Caco-2 (cell line): ENCODE results near the gene GOLGA7B. TPM values are rescaled to one million over a fixed set of nuclear protein-coding genes. Genes with fewer than 3 reads are reported as not detected.

Source experiments
- BruUV-seq: library from RNA; stranded (reverse); fragments of 400-500 nt; replicated peaks from 2 replicates; lab custom pipeline; 2021; lab: Mats Ljungman, UMichigan
- CTCF ChIA-PET: fragments of 300-600 bp; sonication (Branson Sonifier 250); formaldehyde crosslinking; loops from one replicate; lab custom pipeline; 2022; ENCODE audit warnings: antibody characterized with exemption; lab: Charles Lee
- POLR2A ChIA-PET: fragments of 300-600 bp; sonication (Branson Sonifier 250); formaldehyde crosslinking; loops from one replicate; lab custom pipeline; 2022; ENCODE audit warnings: antibody characterized with exemption; lab: Charles Lee
- DNase-seq, 2 experiments: peaks; one replicate each; pipeline versions ENCODE4 v3.0.0 to v3.0.0-alpha.2; 2020 to 2022
- H3K27me3 ChIP-seq: replicated peaks from 2 replicates; pipeline ENCODE4 v1.6.0; 2011; ENCODE audit warnings: low read length; ENCODE audit not compliant: control insufficient read depth, insufficient read depth
- H3K36me3 ChIP-seq: 2 replicates; pipeline ENCODE4 v1.5.1; 2011; ENCODE audit warnings: low read length; ENCODE audit not compliant: control insufficient read depth, insufficient read depth
- H3K4me1 ChIP-seq: fragments of 250-450 bp; sonication (Bioruptor Pico); 2 replicates; pipeline ENCODE4 v1.5.1; 2020; ENCODE audit warnings: mild to moderate bottlenecking
- H3K4me3 ChIP-seq: 2 replicates; pipeline ENCODE4 v1.5.1; 2011; ENCODE audit warnings: low read depth, mild to moderate bottlenecking, control low read depth, low read length
- H3K9me3 ChIP-seq: fragments of 250-450 bp; sonication (Bioruptor Pico); 2 replicates; pipeline ENCODE4 v1.5.1; 2020; ENCODE audit warnings: mild to moderate bottlenecking, moderate library complexity
- H3K27ac Mint-ChIP-seq: one replicate; pipeline ENCODE4 v1.8.0; 2022; ENCODE audit warnings: mixed read lengths; ENCODE audit not compliant: unreplicated experiment
- H3K27me3 Mint-ChIP-seq: one replicate; pipeline ENCODE4 v1.8.0; 2022; ENCODE audit warnings: mixed read lengths; ENCODE audit not compliant: insufficient read depth, unreplicated experiment
- H3K36me3 Mint-ChIP-seq: one replicate; pipeline ENCODE4 v1.8.0; 2022; ENCODE audit warnings: mild to moderate bottlenecking, mixed read lengths; ENCODE audit not compliant: insufficient read depth, unreplicated experiment
- H3K4me1 Mint-ChIP-seq: one replicate; pipeline ENCODE4 v1.8.0; 2022; ENCODE audit warnings: low read depth, mixed read lengths; ENCODE audit not compliant: unreplicated experiment
- H3K4me3 Mint-ChIP-seq: one replicate; pipeline ENCODE4 v1.8.0; 2022; ENCODE audit warnings: mild to moderate bottlenecking, moderate library complexity, mixed read lengths; ENCODE audit not compliant: unreplicated experiment
- H3K9me3 Mint-ChIP-seq: one replicate; pipeline ENCODE4 v1.8.0; 2022; ENCODE audit warnings: mixed read lengths; ENCODE audit not compliant: unreplicated experiment
- CTCF ChIP-seq, 2 experiments: fragments of 200-600 bp in 1 of 2; IDR thresholded peaks; 1 replicate in 1 of 2; 2 replicates in 1 of 2; pipeline versions ENCODE4 v1.5.1 to v1.8.0; 2011 to 2022; ENCODE audit warnings: antibody characterized with exemption in 1 of 2, control low read depth in 1 of 2, inconsistent platforms in 1 of 2, low read depth in 1 of 2, low read length in 1 of 2, mild to moderate bottlenecking in 1 of 2, moderate library complexity in 1 of 2; ENCODE audit not compliant: insufficient read depth in 1 of 2, severe bottlenecking in 1 of 2, unreplicated experiment in 1 of 2
- intact Hi-C: fragments of 100-400 bp; cut with micrococcal nuclease; formaldehyde crosslinking; loops from one replicate; pipeline ENCODE4 v1.10.0; 2022; ENCODE audit not compliant: unreplicated experiment
- total RNA-seq: library from RNA; stranded (reverse); gene quantifications from 2 replicates; pipeline ENCODE4 v1.2.3, GENCODE V29; 2022

GOLGA7B gene
- total RNA-seq, 1 experiment from 2014 or later, result 0.36 TPM

GRCh38 chr10:97810446-97810845 is 39.2 kb upstream of the GOLGA7B start:
- ChIA-PET CTCF (interaction anchor here (0.6 kb wide), 1 partner anchor 39 kb away, joined by 4 read pairs; no protein-coding TSS in a partner anchor), POLR2A (no interaction called here)
- intact Hi-C loops, result no loop called here
- no TSS peak for BruUV-seq
- TF ChIP-seq CTCF (IDR thresholded peaks at IDR 0.05; ENCODE audit: insufficient read depth in 1 of 2, low read depth in 1 of 2, low read length in 1 of 2, severe bottlenecking in 1 of 2, unreplicated experiment in 1 of 2), result no peak
- Histone ChIP-seq H3K4me1 (peaks cover 14% of the 10 kb centered on the region), H3K9me3 (no peaks in the 10 kb centered on the region), H3K36me3 (no peaks in the 10 kb centered on the region), H3K4me3 (no peak overlapping the region), H3K27me3 (no peaks in the 10 kb centered on the region)
- no peak overlapping the region for H3K4me3 Mint-ChIP-seq
- no peaks in the 10 kb centered on the region for H3K27me3 Mint-ChIP-seq
- no peaks in the 10 kb centered on the region for H3K4me1 Mint-ChIP-seq
- no peak overlapping the region for H3K27ac Mint-ChIP-seq
- DNase-seq, result peak in 1 of 2 experiments; percentile 55
- H3K36me3 Mint-ChIP-seq, result no peaks in the 10 kb centered on the region
- no peaks in the 10 kb centered on the region for H3K9me3 Mint-ChIP-seq

GRCh38 chr10:97811958-97812357 is 37.7 kb upstream of the GOLGA7B start:
- BruUV-seq, result no TSS peak
- no peaks in the 10 kb centered on the region for H3K36me3 ChIP-seq
- H3K9me3 ChIP-seq, result no peaks in the 10 kb centered on the region
- no peaks in the 10 kb centered on the region for H3K27me3 ChIP-seq
- Mint-ChIP-seq H3K9me3 (no peaks in the 10 kb centered on the region), H3K27me3 (no peaks in the 10 kb centered on the region), H3K27ac (no peak overlapping the region), H3K4me3 (no peak overlapping the region), H3K36me3 (no peaks in the 10 kb centered on the region), H3K4me1 (no peaks in the 10 kb centered on the region)
- CTCF ChIA-PET, result interaction anchor here (1.7 kb wide), 1 partner anchor 21 kb away, joined by 9 read pairs; no protein-coding TSS in a partner anchor
- DNase-seq, result no peak
- TF ChIP-seq CTCF (IDR thresholded peaks at IDR 0.05; ENCODE audit: insufficient read depth in 1 of 2, low read depth in 1 of 2, low read length in 1 of 2, severe bottlenecking in 1 of 2, unreplicated experiment in 1 of 2), result no peak
- POLR2A ChIA-PET, result no interaction called here
- H3K4me1 ChIP-seq, result peaks cover 14% of the 10 kb centered on the region
- no peak overlapping the region for H3K4me3 ChIP-seq
- intact Hi-C loops, result no loop called here

- no peaks in the 10 kb centered on the region for H3K27me3 Mint-ChIP-seq
- peaks cover 14% of the 10 kb centered on the region for H3K4me1 ChIP-seq
- TF ChIP-seq CTCF (IDR thresholded peaks at IDR 0.05; ENCODE audit: insufficient read depth in 1 of 2, low read depth in 1 of 2, low read length in 1 of 2, severe bottlenecking in 1 of 2, unreplicated experiment in 1 of 2), result no peak
- H3K4me1 Mint-ChIP-seq, result no peaks in the 10 kb centered on the region
- H3K4me3 Mint-ChIP-seq, result no peak overlapping the region
- BruUV-seq, result no TSS peak
- no peaks in the 10 kb centered on the region for H3K9me3 ChIP-seq
- ChIA-PET POLR2A (no interaction called here), CTCF (no interaction called here)
- no peaks in the 10 kb centered on the region for H3K9me3 Mint-ChIP-seq
- DNase-seq, result no peak
- intact Hi-C loops, result no loop called here
- H3K27me3 ChIP-seq, result no peaks in the 10 kb centered on the region
- H3K27ac Mint-ChIP-seq, result no peak overlapping the region
- H3K36me3 Mint-ChIP-seq, result no peaks in the 10 kb centered on the region
- no peak overlapping the region for H3K4me3 ChIP-seq
- no peaks in the 10 kb centered on the region for H3K36me3 ChIP-seq
These were observed 36.9 kb upstream of the GOLGA7B start for GRCh38 chr10:97812696-97813095.
